Activated CD8-positive, alpha-beta memory T cell treated with anti-CD3 and anti-CD28 coated beads, Interleukin-2, amount 50 U/mL, for 4 hours (primary cell): ENCODE measurements around the gene ACMSD.
"Not testable (repeated sequence)": the region's sequence is repeated elsewhere in the genome, so short reads cannot be mapped to it uniquely, and the experiment has no call there.

Experiments
- DNase-seq: peaks from one replicate; pipeline ENCODE4 v3.0.0-alpha.2; 2020

Gene ACMSD

DNA sequence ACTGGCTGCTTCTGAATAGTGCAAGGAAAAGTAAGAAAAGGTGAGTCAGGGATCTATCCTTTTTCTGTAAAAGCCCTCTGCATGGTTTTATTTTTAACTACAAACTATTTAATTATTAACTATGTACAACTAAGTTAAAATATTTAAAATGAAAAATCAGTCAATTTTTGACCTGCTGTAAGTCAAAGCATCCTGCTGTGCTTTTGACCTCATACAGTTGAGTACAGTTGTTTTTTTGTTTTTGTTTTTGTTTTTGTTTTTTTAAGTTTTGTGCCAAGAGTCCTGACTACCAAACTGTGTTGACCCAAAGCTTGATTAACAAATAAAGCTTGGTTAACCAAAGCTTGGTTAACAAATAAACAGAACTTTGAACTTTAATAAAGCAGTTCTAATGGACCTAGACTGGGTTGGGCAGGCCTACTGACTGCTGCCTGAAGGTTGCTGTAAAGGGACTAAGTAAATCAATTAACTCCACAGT is at the start of gene ACMSD:
ACMSD (plus strand) TSS at position 474 of the 478 bp plus-strand sequence. CDS start 67 bp downstream, outside the sequence.
- DNase-seq: no peak

GRCh38 chr2:134790487-134790886 is 47.9 kb upstream of the ACMSD start:
- DNase-seq: no peak

DNA sequence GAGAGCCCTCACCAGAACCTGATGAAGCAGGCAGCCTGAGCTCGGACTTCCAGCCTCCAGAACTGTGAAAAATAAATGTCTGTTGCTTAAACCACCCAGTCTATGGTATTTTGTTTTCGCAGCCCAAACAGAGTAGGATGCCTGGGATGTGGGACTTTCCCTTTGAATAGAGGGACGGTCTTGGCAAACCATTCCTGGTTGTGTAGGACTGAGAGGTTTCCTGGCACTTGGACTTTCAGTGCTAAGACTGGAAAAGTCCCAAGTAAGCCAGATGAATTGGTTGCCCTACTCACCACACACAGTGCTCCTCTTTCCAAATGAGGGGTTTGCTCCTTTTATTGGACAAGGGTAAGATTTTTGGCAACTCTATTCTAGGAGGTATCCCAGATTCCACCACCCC is 46.8 kb upstream of the ACMSD start:
- no peak for DNase-seq

GRCh38 chr2:134792186-134792585 is 46.2 kb upstream of the ACMSD start:
- no peak for DNase-seq

- no peak for DNase-seq
These were observed 42.7 kb upstream of the ACMSD start for GRCh38 chr2:134795765-134796164.

GRCh38 chr2:134796373-134796772 is 42.0 kb upstream of the ACMSD start:
- no peak for DNase-seq

GRCh38 chr2:134799936-134800335 is 38.5 kb upstream of the ACMSD start:
- no peak for DNase-seq

- DNase-seq: no peak
These were observed 38.1 kb upstream of the ACMSD start for GRCh38 chr2:134800341-134800740.

- DNase-seq: not testable (repeated sequence)
These were observed 34.6 kb upstream of the ACMSD start for GRCh38 chr2:134803609-134804405.

DNA sequence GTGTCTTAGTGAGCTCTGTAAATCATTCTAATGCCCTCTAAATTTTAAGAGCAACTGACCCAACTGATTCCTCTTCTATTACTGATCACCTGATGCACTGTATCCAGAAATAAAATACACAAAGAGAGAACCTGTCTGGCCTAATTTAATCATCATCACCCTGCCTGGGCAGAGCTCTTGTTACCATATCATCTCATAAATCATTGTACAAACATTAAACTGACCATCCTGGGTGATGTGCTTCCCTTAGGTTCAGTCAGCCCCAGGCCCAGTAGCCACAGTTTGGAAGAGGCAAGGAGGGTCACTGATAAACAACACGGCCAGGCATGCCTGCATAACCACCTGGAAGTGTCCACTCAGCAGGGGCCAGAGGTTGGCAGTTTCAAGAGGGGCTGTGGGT is 22.7 kb upstream of the ACMSD start:
- DNase-seq: no peak

GRCh38 chr2:134818321-134818720 is 20.1 kb upstream of the ACMSD start:
- DNase-seq: no peak

DNA sequence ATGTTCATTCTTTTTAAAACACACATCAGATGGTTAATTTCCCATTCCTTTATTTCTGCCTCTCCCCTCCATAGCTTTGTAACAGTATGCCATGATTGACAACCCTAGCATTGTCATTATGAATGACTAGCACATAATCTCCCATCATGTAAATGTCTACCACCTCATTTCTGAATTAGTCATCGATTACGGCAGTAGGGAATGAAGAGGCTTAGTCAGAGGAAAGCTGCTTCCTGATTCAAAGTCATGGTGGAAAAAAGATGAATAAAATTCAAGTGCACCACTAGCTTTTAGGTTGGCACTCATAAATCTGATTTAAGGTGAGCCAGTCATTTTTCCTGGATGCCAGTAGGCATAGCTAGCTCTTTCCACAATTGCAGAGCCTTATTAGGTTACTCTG is 19.1 kb upstream of the ACMSD start:
- DNase-seq: no peak

DNA sequence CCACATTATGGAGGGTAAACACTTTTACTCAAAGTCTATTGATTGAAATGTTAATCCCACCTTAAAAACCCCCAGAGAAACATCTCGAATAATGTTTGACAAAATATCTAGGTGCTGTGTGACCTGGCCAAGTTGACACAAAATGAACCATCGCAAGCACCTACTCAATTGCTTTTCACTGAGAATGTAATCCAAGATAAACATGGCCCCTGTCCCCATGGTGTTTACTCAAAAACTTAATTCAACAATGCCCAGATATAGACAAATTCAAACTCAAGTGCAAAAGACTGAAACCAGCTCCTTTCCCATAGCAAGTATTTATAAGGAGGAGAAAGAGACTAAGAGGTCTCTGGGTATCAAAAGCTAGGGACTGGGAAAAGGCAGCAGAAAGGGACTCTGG is 15.0 kb upstream of the ACMSD start:
- no peak for DNase-seq

- DNase-seq: no peak
These were observed 14.6 kb upstream of the ACMSD start for GRCh38 chr2:134823832-134824231.

GRCh38 chr2:134825716-134826115 is 12.7 kb upstream of the ACMSD start:
- not testable (repeated sequence) for DNase-seq

GRCh38 chr2:134835471-134835870 is 2.9 kb upstream of the ACMSD start:
- no peak for DNase-seq

DNA sequence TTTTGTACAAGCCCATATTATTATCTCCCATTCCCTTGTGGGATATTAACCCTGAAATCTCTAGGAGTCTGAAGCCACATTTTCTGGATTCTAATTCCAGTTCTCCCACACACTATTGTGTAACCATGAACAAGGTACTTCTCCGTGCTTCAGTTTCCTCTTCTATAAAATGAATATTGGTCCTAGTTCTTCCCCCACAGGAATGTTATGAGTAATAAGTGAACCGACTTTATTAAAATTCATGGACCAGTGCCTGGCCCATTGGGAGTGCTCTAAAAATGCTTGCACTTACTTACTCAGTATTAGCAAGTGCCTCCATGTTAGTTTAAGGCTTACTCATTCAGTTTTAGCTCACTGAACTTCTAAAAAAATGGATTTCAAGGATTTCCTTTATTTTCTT is 1.4 kb upstream of the ACMSD start:
- no peak for DNase-seq

DNA sequence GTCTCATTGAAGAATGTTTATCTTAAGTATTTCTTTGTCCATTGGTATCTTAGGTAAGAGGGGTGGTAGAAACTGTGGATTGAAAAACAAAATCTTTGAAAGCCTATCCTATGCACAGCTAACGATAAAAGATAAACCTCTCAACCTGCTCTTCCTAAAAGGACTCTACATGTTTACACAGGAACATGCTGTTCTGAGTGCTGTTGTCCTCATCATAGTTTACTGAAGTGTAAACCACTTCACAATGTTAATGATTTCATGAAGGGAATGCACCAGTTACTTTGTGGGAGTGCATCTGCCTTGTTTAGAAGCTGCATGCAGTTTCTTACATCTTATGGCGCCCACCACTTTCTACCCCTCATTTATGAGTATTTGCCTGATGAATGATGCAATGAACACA is 1.2 kb downstream of the ACMSD start:
- no peak for DNase-seq

DNA sequence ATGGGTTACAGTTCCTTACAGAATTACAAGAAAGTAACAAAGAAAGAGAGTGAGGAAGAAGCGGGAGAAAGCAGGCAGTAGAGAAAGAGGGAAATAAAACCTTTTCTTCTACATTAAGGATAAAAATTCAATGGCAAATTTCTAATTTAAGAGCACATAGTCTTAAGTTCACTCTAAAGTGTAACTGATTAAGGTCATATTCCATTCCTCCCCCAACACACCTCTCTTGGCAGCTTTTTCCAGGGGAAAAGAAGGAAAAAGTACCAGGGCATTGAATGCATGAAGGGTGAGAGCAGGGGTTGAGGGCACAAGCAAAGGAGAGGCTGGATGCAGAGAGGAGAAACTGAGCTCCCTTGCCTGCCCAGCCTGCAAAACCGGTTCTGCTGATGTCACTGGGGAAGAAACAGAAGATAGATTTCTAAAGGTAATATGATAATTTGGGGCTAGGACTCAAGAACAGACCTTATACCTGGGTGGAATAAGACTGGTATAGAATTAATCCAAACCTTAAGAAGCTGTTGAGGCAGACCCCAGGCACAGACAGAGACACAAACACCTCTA is 4.6 kb downstream of the ACMSD start:
- DNase-seq: no peak

DNA sequence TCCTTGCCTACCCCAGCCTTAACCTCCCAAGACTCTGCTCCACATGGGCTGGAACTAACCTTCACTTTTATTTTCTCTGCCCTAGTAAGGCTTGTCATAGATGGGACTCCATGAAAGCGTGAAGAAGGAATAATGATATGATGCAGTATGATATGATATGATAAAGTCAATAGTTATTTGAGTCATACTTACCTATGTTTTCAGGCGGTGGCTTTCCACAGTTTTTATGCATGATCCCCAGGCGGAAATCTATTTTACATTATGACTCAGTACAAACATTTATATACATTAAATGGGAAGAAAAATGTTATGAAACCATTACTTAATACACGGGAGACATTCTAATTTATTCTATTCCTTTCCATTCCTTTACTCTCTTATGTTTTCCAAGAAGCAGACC is 5.6 kb downstream of the ACMSD start:
- no peak for DNase-seq

- no peak for DNase-seq
These were observed 6.6 kb downstream of the ACMSD start for GRCh38 chr2:134845028-134845427.

DNA sequence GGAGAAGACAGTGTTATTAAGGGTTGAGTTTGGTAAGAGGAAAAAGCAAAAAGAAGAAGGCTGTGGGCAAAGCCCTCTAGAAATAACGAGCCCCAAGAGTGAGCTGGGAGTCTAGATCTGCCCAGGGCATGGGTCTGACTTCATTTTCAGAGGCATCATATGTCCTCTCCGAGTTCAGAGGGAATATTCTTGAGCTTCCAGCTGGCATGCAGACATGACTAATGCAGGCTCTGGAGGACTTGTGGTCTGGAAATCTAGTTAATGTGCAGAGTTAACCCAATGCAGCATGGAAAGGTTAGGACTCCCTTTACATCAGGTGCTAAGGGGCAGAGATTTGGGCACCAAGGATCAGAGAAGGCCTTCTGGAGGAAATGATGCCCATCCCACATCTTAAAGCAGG is 7.3 kb downstream of the ACMSD start:
- DNase-seq: no peak

DNA sequence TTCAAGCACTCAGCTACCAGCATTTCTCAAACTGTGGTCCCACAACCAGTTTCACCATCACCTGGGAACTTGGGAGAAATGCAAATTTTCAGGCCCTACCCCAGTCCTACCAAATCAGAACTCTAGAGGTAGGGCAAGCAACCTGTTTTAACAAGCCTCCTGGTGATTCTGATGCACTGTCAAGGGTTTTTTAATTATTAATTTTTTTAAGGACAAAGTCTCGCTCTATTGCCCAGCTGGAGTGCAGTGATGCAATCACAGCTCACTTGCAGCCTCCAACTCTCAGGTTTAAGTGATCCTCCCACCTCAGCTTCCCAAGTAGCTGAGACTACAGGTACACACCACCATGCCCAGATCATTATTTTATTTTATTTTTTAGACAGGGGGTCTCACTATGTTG is 7.8 kb downstream of the ACMSD start:
- DNase-seq: no peak

DNA sequence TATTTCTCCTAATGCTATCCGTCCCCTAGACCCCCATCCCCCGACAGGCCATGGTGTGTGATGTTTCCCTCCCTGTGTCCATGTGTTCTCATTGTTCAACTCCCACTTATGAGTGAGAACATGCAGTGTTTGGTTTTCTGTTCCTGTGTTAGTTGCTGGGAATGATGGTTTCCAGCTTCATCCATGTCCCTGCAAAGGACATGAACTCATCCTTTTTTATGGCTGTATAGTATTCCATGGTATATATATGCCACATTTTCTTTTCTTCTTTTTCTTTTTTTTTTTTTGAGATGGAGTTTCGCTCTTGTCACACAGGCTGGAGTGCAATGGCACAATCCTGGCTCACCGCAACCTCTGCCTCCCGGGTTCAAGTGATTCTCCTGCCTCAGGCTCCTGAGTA is 9.2 kb downstream of the ACMSD start:
- not testable (repeated sequence) for DNase-seq

GRCh38 chr2:134852518-134852917 is 14.1 kb downstream of the ACMSD start:
- no peak for DNase-seq
